T-helper 2 cell treated with Interferon-gamma antibody and Interleukin-4, amounts not matched to agents 5 μg/mL and 100 μg/mL, for 36 hours (primary cell): Measurements from ENCODE around the gene ZNF618.

ENCODE experiments used
- DNase-seq: peaks from one replicate; pipeline ENCODE4 v3.0.0; 2021; ENCODE audit warnings: low spot score
- H3K27ac Mint-ChIP-seq: one replicate; pipeline ENCODE4 v1.8.0; 2021; ENCODE audit warnings: mild to moderate bottlenecking, mixed read lengths
- H3K27me3 Mint-ChIP-seq: one replicate; pipeline ENCODE4 v1.8.0; 2021; ENCODE audit warnings: low read depth, mixed read lengths
- H3K36me3 Mint-ChIP-seq: one replicate; pipeline ENCODE4 v1.8.0; 2021; ENCODE audit warnings: low read depth, mixed read lengths
- H3K4me1 Mint-ChIP-seq: one replicate; pipeline ENCODE4 v1.8.0; 2021; ENCODE audit warnings: low read depth, mixed read lengths
- H3K4me3 Mint-ChIP-seq: one replicate; pipeline ENCODE4 v1.8.0; 2022; ENCODE audit warnings: mild to moderate bottlenecking, moderate library complexity, mixed read lengths
- H3K9me3 Mint-ChIP-seq: one replicate; pipeline ENCODE4 v1.8.0; 2021; ENCODE audit warnings: mixed read lengths

ZNF618 gene

GRCh38 chr9:113955076-113955752, 79.1 kb downstream of the ZNF618 start:
- Mint-ChIP-seq H3K4me1 (no peaks in the 10 kb centered on the region), H3K27me3 (no peaks in the 10 kb centered on the region), H3K4me3 (no peak overlapping the region), H3K9me3 (no peaks in the 10 kb centered on the region), H3K36me3 (no peaks in the 10 kb centered on the region), H3K27ac (no peak overlapping the region)
- no peak for DNase-seq

GRCh38 chr9:113956901-113957300, 80.8 kb downstream of the ZNF618 start:
- no peaks in the 10 kb centered on the region for H3K9me3 Mint-ChIP-seq
- no peak overlapping the region for H3K27ac Mint-ChIP-seq
- H3K36me3 Mint-ChIP-seq: no peaks in the 10 kb centered on the region
- no peak overlapping the region for H3K4me3 Mint-ChIP-seq
- H3K4me1 Mint-ChIP-seq: no peaks in the 10 kb centered on the region
- H3K27me3 Mint-ChIP-seq: no peaks in the 10 kb centered on the region
- no peak for DNase-seq

GRCh38 chr9:113957351-113957750, 81.2 kb downstream of the ZNF618 start:
- Mint-ChIP-seq H3K36me3 (no peaks in the 10 kb centered on the region), H3K9me3 (no peaks in the 10 kb centered on the region), H3K4me3 (no peak overlapping the region), H3K27me3 (no peaks in the 10 kb centered on the region), H3K27ac (no peak overlapping the region), H3K4me1 (no peaks in the 10 kb centered on the region)
- DNase-seq: no peak

- Mint-ChIP-seq H3K9me3 (no peaks in the 10 kb centered on the region), H3K4me1 (no peaks in the 10 kb centered on the region), H3K27me3 (no peaks in the 10 kb centered on the region), H3K36me3 (no peaks in the 10 kb centered on the region), H3K27ac (no peak overlapping the region), H3K4me3 (no peak overlapping the region)
- DNase-seq: no peak
These were observed 81.8 kb downstream of the ZNF618 start for GRCh38 chr9:113957821-113958341.

- Mint-ChIP-seq H3K27me3 (no peaks in the 10 kb centered on the region), H3K9me3 (no peaks in the 10 kb centered on the region), H3K36me3 (no peaks in the 10 kb centered on the region), H3K27ac (no peak overlapping the region), H3K4me1 (no peaks in the 10 kb centered on the region), H3K4me3 (no peak overlapping the region)
- no peak for DNase-seq
These were observed 82.4 kb downstream of the ZNF618 start for GRCh38 chr9:113958556-113958955.

- H3K4me3 Mint-ChIP-seq: no peak overlapping the region
- no peaks in the 10 kb centered on the region for H3K4me1 Mint-ChIP-seq
- no peak overlapping the region for H3K27ac Mint-ChIP-seq
- H3K27me3 Mint-ChIP-seq: no peaks in the 10 kb centered on the region
- H3K9me3 Mint-ChIP-seq: no peaks in the 10 kb centered on the region
- H3K36me3 Mint-ChIP-seq: no peaks in the 10 kb centered on the region
- no peak for DNase-seq
These were observed 84.7 kb downstream of the ZNF618 start for GRCh38 chr9:113960768-113961167.

- H3K27me3 Mint-ChIP-seq: no peaks in the 10 kb centered on the region
- H3K4me1 Mint-ChIP-seq: no peaks in the 10 kb centered on the region
- no peak overlapping the region for H3K4me3 Mint-ChIP-seq
- H3K27ac Mint-ChIP-seq: no peak overlapping the region
- H3K36me3 Mint-ChIP-seq: no peaks in the 10 kb centered on the region
- DNase-seq: no peak
- no peaks in the 10 kb centered on the region for H3K9me3 Mint-ChIP-seq
These were observed 86.3 kb downstream of the ZNF618 start for GRCh38 chr9:113962396-113962795.

- no peaks in the 10 kb centered on the region for H3K4me1 Mint-ChIP-seq
- no peaks in the 10 kb centered on the region for H3K9me3 Mint-ChIP-seq
- DNase-seq: peak; percentile 16
- H3K27me3 Mint-ChIP-seq: no peaks in the 10 kb centered on the region
- no peak overlapping the region for H3K27ac Mint-ChIP-seq
- no peaks in the 10 kb centered on the region for H3K36me3 Mint-ChIP-seq
- H3K4me3 Mint-ChIP-seq: no peak overlapping the region
These were observed 87.0 kb downstream of the ZNF618 start for GRCh38 chr9:113963017-113963620.

- Mint-ChIP-seq H3K27me3 (no peaks in the 10 kb centered on the region), H3K4me1 (no peaks in the 10 kb centered on the region), H3K4me3 (no peak overlapping the region), H3K27ac (no peak overlapping the region), H3K36me3 (no peaks in the 10 kb centered on the region), H3K9me3 (no peaks in the 10 kb centered on the region)
- no peak for DNase-seq
These were observed 87.8 kb downstream of the ZNF618 start for GRCh38 chr9:113963696-113964494.

GRCh38 chr9:113964495-113965170, 88.5 kb downstream of the ZNF618 start:
- H3K27ac Mint-ChIP-seq: no peak overlapping the region
- no peak overlapping the region for H3K4me3 Mint-ChIP-seq
- no peaks in the 10 kb centered on the region for H3K4me1 Mint-ChIP-seq
- no peaks in the 10 kb centered on the region for H3K27me3 Mint-ChIP-seq
- H3K9me3 Mint-ChIP-seq: no peaks in the 10 kb centered on the region
- H3K36me3 Mint-ChIP-seq: no peaks in the 10 kb centered on the region
- no peak for DNase-seq

GRCh38 chr9:113966394-113966793, 90.3 kb downstream of the ZNF618 start:
- H3K9me3 Mint-ChIP-seq: no peaks in the 10 kb centered on the region
- no peaks in the 10 kb centered on the region for H3K36me3 Mint-ChIP-seq
- H3K4me3 Mint-ChIP-seq: no peak overlapping the region
- no peak overlapping the region for H3K27ac Mint-ChIP-seq
- no peaks in the 10 kb centered on the region for H3K4me1 Mint-ChIP-seq
- no peak for DNase-seq
- no peaks in the 10 kb centered on the region for H3K27me3 Mint-ChIP-seq

- Mint-ChIP-seq H3K4me1 (no peaks in the 10 kb centered on the region), H3K4me3 (no peak overlapping the region), H3K27me3 (no peaks in the 10 kb centered on the region), H3K9me3 (no peaks in the 10 kb centered on the region), H3K27ac (no peak overlapping the region), H3K36me3 (no peaks in the 10 kb centered on the region)
- no peak for DNase-seq
These were observed 91.3 kb downstream of the ZNF618 start for GRCh38 chr9:113967380-113967779.

- no peaks in the 10 kb centered on the region for H3K27me3 Mint-ChIP-seq
- H3K4me3 Mint-ChIP-seq: no peak overlapping the region
These were observed 93.2 kb downstream of the ZNF618 start for GRCh38 chr9:113969343-113969742.

GRCh38 chr9:113973226-113973625, 97.1 kb downstream of the ZNF618 start:
- no peaks in the 10 kb centered on the region for H3K9me3 Mint-ChIP-seq
- no peaks in the 10 kb centered on the region for H3K27me3 Mint-ChIP-seq
- H3K36me3 Mint-ChIP-seq: no peaks in the 10 kb centered on the region
- no peak overlapping the region for H3K27ac Mint-ChIP-seq
- no peak for DNase-seq
- H3K4me3 Mint-ChIP-seq: no peak overlapping the region
- no peaks in the 10 kb centered on the region for H3K4me1 Mint-ChIP-seq

More at GRCh38 chr9:113969343-113969742, 93.2 kb downstream of the ZNF618 start:
- H3K4me1 Mint-ChIP-seq: no peaks in the 10 kb centered on the region
- H3K36me3 Mint-ChIP-seq: no peaks in the 10 kb centered on the region
- DNase-seq: no peak
- no peak overlapping the region for H3K27ac Mint-ChIP-seq
- no peaks in the 10 kb centered on the region for H3K9me3 Mint-ChIP-seq
